NT2/D1 (cell line): ENCODE results near the gene TCP11.

ENCODE experiments used
- SUZ12 ChIP-seq: IDR thresholded peaks from 2 replicates; pipeline ENCODE4 v1.6.1; 2011; ENCODE audit not compliant: insufficient read length, insufficient read depth; ENCODE audit errors: extremely low read depth
- YY1 ChIP-seq: IDR thresholded peaks from 2 replicates; pipeline ENCODE4 v1.6.1; 2011; ENCODE audit not compliant: insufficient read length, insufficient read depth
- ZNF274 ChIP-seq: IDR thresholded peaks from 2 replicates; pipeline ENCODE4 v1.6.1; 2011; ENCODE audit warnings: mild to moderate bottlenecking, low read depth, low read length

GRCh38 chr6:35068644-35069043 lies 72.5 kb downstream of the TCP11 start:
- no peak for TF ChIP-seq SUZ12
- TF ChIP-seq ZNF274: no peak
- no peak for TF ChIP-seq YY1
